ENCODE data around the gene SPTLC3.

DNA sequence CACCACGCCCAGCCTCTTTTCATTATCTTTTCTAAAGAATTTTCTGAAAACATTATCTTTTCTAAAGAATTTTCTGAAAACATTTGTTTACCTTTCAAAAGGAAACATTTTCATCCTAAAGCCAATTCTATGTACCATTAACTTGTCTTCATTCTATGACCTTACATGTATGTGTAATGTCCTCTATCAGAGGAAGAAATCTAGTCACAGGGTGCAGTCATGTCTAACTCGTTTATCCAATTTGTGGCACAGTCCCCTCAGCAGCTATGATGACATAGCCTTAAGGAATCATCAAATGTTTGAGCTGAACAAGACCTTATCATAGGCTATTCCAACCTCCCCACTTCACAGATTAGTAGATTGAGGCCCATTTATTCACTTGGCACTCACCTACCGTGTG is 21.5 kb upstream of the SPTLC3 start:
- TF ChIP-seq POLR2A (IDR thresholded peaks at IDR 0.05; ENCODE audit: low read depth, low read length) (no peak), POU2F2 (IDR thresholded peaks at IDR 0.05; ENCODE audit: low read depth, low read length) (no peak), POLR2AphosphoS5 (IDR thresholded peaks at IDR 0.05; ENCODE audit: low read depth, low read length) (no peak), PAX5 (IDR thresholded peaks at IDR 0.05; ENCODE audit: insufficient read depth, low read length, severe bottlenecking) (no peak)
